HEK293 (cell line): ENCODE results near the gene RNF166.

ENCODE experiments used
- CTCF ChIP-seq: fragments of 450-650 bp; formaldehyde crosslinking; IDR thresholded peaks from 2 replicates; pipeline ENCODE4 v1.5.1; 2016; ENCODE audit warnings: missing biosample characterization, missing genetic modification characterization
- PRDM10 ChIP-seq: fragments of 450-650 bp; formaldehyde crosslinking; IDR thresholded peaks from 2 replicates; pipeline ENCODE4 v1.5.1; 2016; ENCODE audit warnings: missing biosample characterization, missing genetic modification characterization
- REPIN1 ChIP-seq: fragments of 450-650 bp; formaldehyde crosslinking; IDR thresholded peaks from 2 replicates; pipeline ENCODE4 v1.5.1; 2017; ENCODE audit warnings: missing biosample characterization, missing genetic modification characterization, low read depth
- REST ChIP-seq: fragments of 450-650 bp; formaldehyde crosslinking; IDR thresholded peaks from 2 replicates; pipeline ENCODE4 v1.5.1; 2016; ENCODE audit warnings: missing biosample characterization, missing genetic modification characterization
- YY1 ChIP-seq: fragments of 450-650 bp; formaldehyde crosslinking; IDR thresholded peaks from 2 replicates; pipeline ENCODE4 v1.5.1; 2018; ENCODE audit warnings: missing biosample characterization, missing genetic modification characterization
- ZBTB11 ChIP-seq: fragments of 450-650 bp; formaldehyde crosslinking; conservative IDR thresholded peaks from 2 replicates; pipeline ENCODE4 v1.5.1; 2016; ENCODE audit warnings: low read depth, missing biosample characterization, missing genetic modification characterization
- ZBTB20 ChIP-seq: fragments of 450-650 bp; formaldehyde crosslinking; IDR thresholded peaks from 2 replicates; pipeline ENCODE4 v1.5.1; 2016; ENCODE audit warnings: missing biosample characterization, missing genetic modification characterization
- ZBTB21 ChIP-seq: fragments of 450-650 bp; formaldehyde crosslinking; IDR thresholded peaks from 2 replicates; pipeline ENCODE4 v1.5.1; 2017; ENCODE audit warnings: missing biosample characterization, missing genetic modification characterization
- ZNF138 ChIP-seq: fragments of 450-650 bp; formaldehyde crosslinking; IDR thresholded peaks from 2 replicates; pipeline ENCODE4 v1.5.1; 2016; ENCODE audit warnings: missing biosample characterization, missing genetic modification characterization, borderline replicate concordance
- ZNF239 ChIP-seq: fragments of 450-650 bp; formaldehyde crosslinking; IDR thresholded peaks from 2 replicates; pipeline ENCODE4 v1.5.1; 2016; ENCODE audit warnings: missing biosample characterization, missing genetic modification characterization
- ZNF274 ChIP-seq, 2 experiments: fragments of 200-500 bp in 1 of 2; fragments of 450-650 bp in 1 of 2; sonication (Bioruptor generic) in 1 of 2; formaldehyde crosslinking in 1 of 2; IDR thresholded peaks; 2 replicates each; pipeline versions ENCODE4 v1.5.1 to v1.6.1; 2014 to 2016; ENCODE audit warnings: borderline replicate concordance in 1 of 2, inconsistent platforms in 1 of 2, low read length in 1 of 2, missing biosample characterization in 1 of 2, missing genetic modification characterization in 1 of 2
- ZNF449 ChIP-seq: fragments of 450-650 bp; formaldehyde crosslinking; IDR thresholded peaks from 2 replicates; pipeline ENCODE4 v1.5.1; 2017; ENCODE audit warnings: missing biosample characterization, mild to moderate bottlenecking, missing genetic modification characterization, moderate library complexity
- ZNF76 ChIP-seq: fragments of 450-650 bp; formaldehyde crosslinking; IDR thresholded peaks from 2 replicates; pipeline ENCODE4; 2016; ENCODE audit warnings: low read depth, missing biosample characterization, missing genetic modification characterization, borderline replicate concordance

- no peak for TF ChIP-seq CTCF (tag by site-specific recombination)
- no peak for TF ChIP-seq ZNF138 (tag by site-specific recombination)
- TF ChIP-seq ZNF239, result no peak
- no peak for TF ChIP-seq ZBTB11 (tag by site-specific recombination)
- TF ChIP-seq ZNF76 (tag by site-specific recombination), result no peak
- no peak for TF ChIP-seq ZBTB21 (tag by site-specific recombination)
- no peak for TF ChIP-seq ZNF449
- no peak for TF ChIP-seq REPIN1
- TF ChIP-seq PRDM10 (tag by site-specific recombination), result no peak
- no peak for TF ChIP-seq ZBTB20 (tag by site-specific recombination)
- TF ChIP-seq ZNF274 (IDR thresholded peaks at IDR 0.05; ENCODE audit: low read length), result no peak
- TF ChIP-seq ZNF274 (tag by site-specific recombination; IDR thresholded peaks at IDR 0.05; ENCODE audit: borderline replicate concordance), result no peak
- no peak for TF ChIP-seq REST (tag by site-specific recombination)
- TF ChIP-seq YY1 (tag by site-specific recombination), result no peak
These were observed 54.0 kb downstream of the RNF166 start for GRCh38 chr16:88651989-88652761.
